H1 (cell line): ENCODE measurements around the gene CCDC15. TPM values are rescaled to one million over a fixed set of nuclear protein-coding genes. Genes with fewer than 3 reads are reported as not detected.

Source experiments
- CTCF ChIA-PET: fragments of 300-600 bp; sonication (Branson Sonifier 250); formaldehyde crosslinking; loops from one replicate; lab custom pipeline; 2021; ENCODE audit not compliant: partially characterized antibody; lab: Charles Lee
- POLR2A ChIA-PET: fragments of 300-600 bp; sonication (Branson Sonifier 250); formaldehyde crosslinking; loops from one replicate; lab custom pipeline; 2021; ENCODE audit warnings: inconsistent platforms; ENCODE audit not compliant: partially characterized antibody; lab: Charles Lee
- DNase-seq, 2 experiments: peaks; one replicate each; pipeline versions ENCODE4 v3.0.0 to v3.0.0-alpha.2; 2010 to 2022; ENCODE audit warnings: low spot score in 2 of 2, low read depth in 1 of 2, mixed read lengths in 1 of 2
- FAIRE-seq: peaks from 2 replicates; lab custom pipeline; 2011; peaks lifted over from hg19 to GRCh38; lab: Jason Lieb, UNC
- H2AFZ ChIP-seq: 2 replicates; pipeline ENCODE4 v1.8.1; 2012; ENCODE audit warnings: low read length, inconsistent platforms
- H2AK5ac ChIP-seq: 2 replicates; pipeline ENCODE4 v1.6.1; 2013; ENCODE audit warnings: low read depth, low read length
- H2BK120ac ChIP-seq: replicated peaks from 2 replicates; pipeline ENCODE3; 2013; ENCODE audit warnings: low read depth, low read length, inconsistent platforms
- H2BK12ac ChIP-seq: 2 replicates; pipeline ENCODE4 v1.6.1; 2013; ENCODE audit warnings: low read depth, low read length
- H2BK15ac ChIP-seq: 2 replicates; pipeline ENCODE4 v1.6.1; 2013; ENCODE audit warnings: low read length
- H2BK20ac ChIP-seq: 2 replicates; pipeline ENCODE4 v1.6.1; 2013; ENCODE audit warnings: low read length
- H2BK5ac ChIP-seq: 2 replicates; pipeline ENCODE4 v1.6.1; 2013; ENCODE audit warnings: low read depth, low read length
- H3K14ac ChIP-seq: 2 replicates; pipeline ENCODE4 v1.6.1; 2013; ENCODE audit warnings: inconsistent platforms; ENCODE audit not compliant: insufficient read length
- H3K18ac ChIP-seq: 2 replicates; pipeline ENCODE4 v1.6.1; 2013; ENCODE audit warnings: low read length; ENCODE audit errors: extremely low read depth
- H3K23ac ChIP-seq: 2 replicates; pipeline ENCODE4 v1.6.1; 2013; ENCODE audit warnings: inconsistent platforms; ENCODE audit not compliant: insufficient read length
- H3K23me2 ChIP-seq: 2 replicates; pipeline ENCODE4 v1.6.1; 2013; ENCODE audit warnings: low read depth, low read length
- H3K27ac ChIP-seq: 2 replicates; pipeline ENCODE4 v1.6.1; 2011; ENCODE audit warnings: low read depth, low read length, inconsistent platforms
- H3K27me3 ChIP-seq, 4 experiments: replicated peaks in 1 of 4; 1 replicate in 1 of 4; 2 replicates in 3 of 4; pipeline versions ENCODE4 v1.6.1 to v1.8.1; 2011 to 2013; ENCODE audit warnings: low read length in 3 of 4, mild to moderate bottlenecking in 3 of 4, inconsistent platforms in 2 of 4, mixed read lengths in 2 of 4, moderate library complexity in 1 of 4; ENCODE audit not compliant: control insufficient read depth in 3 of 4, insufficient read depth in 3 of 4; ENCODE audit errors: extremely low read depth in 1 of 4
- H3K36me3 ChIP-seq, 4 experiments: 2 replicates each; pipeline versions ENCODE4 v1.6.1 to v1.8.1; 2011 to 2013; ENCODE audit warnings: mild to moderate bottlenecking in 4 of 4, low read length in 3 of 4, moderate library complexity in 2 of 4, control low read depth in 1 of 4, inconsistent platforms in 1 of 4; ENCODE audit not compliant: insufficient read depth in 4 of 4, control insufficient read depth in 2 of 4
- H3K4ac ChIP-seq: replicated peaks from 2 replicates; pipeline ENCODE3; 2013; ENCODE audit warnings: low read length, low read depth, mixed read lengths, inconsistent platforms; ENCODE audit not compliant: insufficient read length
- H3K4me1 ChIP-seq, 4 experiments: replicated peaks in 1 of 4; 1 replicate in 1 of 4; 2 replicates in 3 of 4; pipeline versions ENCODE4 v1.6.1 to v1.8.1; 2011 to 2013; ENCODE audit warnings: low read length in 3 of 4, inconsistent platforms in 2 of 4, mixed read lengths in 1 of 4; ENCODE audit not compliant: insufficient read depth in 4 of 4, control insufficient read depth in 3 of 4
- H3K4me2 ChIP-seq, 2 experiments: 2 replicates each; pipeline versions ENCODE4 v1.6.1 to v1.8.1; 2011 to 2013; ENCODE audit warnings: low read depth in 2 of 2, low read length in 2 of 2, control low read depth in 1 of 2, inconsistent platforms in 1 of 2, mild to moderate bottlenecking in 1 of 2; ENCODE audit not compliant: insufficient read depth in 1 of 2
- H3K4me3 ChIP-seq, 4 experiments: fragments of 200-600, 300-600 bp in 1 of 4; sonication (generic), shearing (Covaris generic), sonication (Bioruptor Twin) in 1 of 4; 2 replicates each; pipeline versions ENCODE4 v1.5.1 to v1.8.1; 2011 to 2016; ENCODE audit warnings: low read length in 4 of 4, low read depth in 3 of 4, control low read depth in 2 of 4, inconsistent platforms in 2 of 4, mild to moderate bottlenecking in 2 of 4, mixed read lengths in 1 of 4, moderate library complexity in 1 of 4; ENCODE audit not compliant: insufficient read depth in 2 of 4; ENCODE audit errors: extremely low read depth in 1 of 4
- H3K56ac ChIP-seq: replicated peaks from 2 replicates; pipeline ENCODE3; 2013; ENCODE audit warnings: low read depth, mild to moderate bottlenecking, mixed read lengths, low read length, inconsistent platforms; ENCODE audit not compliant: insufficient read length
- H3K79me1 ChIP-seq: 2 replicates; pipeline ENCODE4 v1.6.1; 2013; ENCODE audit warnings: low read depth, low read length, control low read depth
- H3K79me2 ChIP-seq, 2 experiments: 2 replicates each; pipeline versions ENCODE4 v1.6.1 to v1.8.1; 2012 to 2013; ENCODE audit warnings: low read length in 2 of 2, mild to moderate bottlenecking in 2 of 2, inconsistent platforms in 1 of 2; ENCODE audit not compliant: insufficient read depth in 2 of 2, control insufficient read depth in 1 of 2
- H3K9ac ChIP-seq, 4 experiments: replicated peaks in 1 of 4; 1 replicate in 1 of 4; 2 replicates in 3 of 4; pipeline versions ENCODE4 v1.6.1 to v1.8.1; 2011 to 2013; ENCODE audit warnings: low read depth in 3 of 4, low read length in 3 of 4, control low read depth in 2 of 4, mild to moderate bottlenecking in 2 of 4, moderate library complexity in 2 of 4, inconsistent platforms in 1 of 4; ENCODE audit errors: extremely low read depth in 1 of 4
- H3K9me3 ChIP-seq, 2 experiments: 2 replicates each; pipeline versions ENCODE4 v1.6.1 to v1.8.1; 2012 to 2013; ENCODE audit warnings: mild to moderate bottlenecking in 2 of 2, moderate library complexity in 2 of 2, control low read depth in 1 of 2, inconsistent platforms in 1 of 2, low read depth in 1 of 2, low read length in 1 of 2, mixed read lengths in 1 of 2; ENCODE audit not compliant: insufficient read depth in 2 of 2
- H4K20me1 ChIP-seq, 2 experiments: replicated peaks in 1 of 2; 2 replicates each; pipeline versions ENCODE3 to v1.8.1; 2011 to 2013; ENCODE audit warnings: inconsistent platforms in 2 of 2, low read length in 2 of 2, mild to moderate bottlenecking in 1 of 2; ENCODE audit not compliant: insufficient read depth in 2 of 2, control insufficient read depth in 1 of 2
- H4K5ac ChIP-seq: 2 replicates; pipeline ENCODE4 v1.6.1; 2013; ENCODE audit warnings: low read length, low read depth, mixed read lengths, inconsistent platforms; ENCODE audit not compliant: insufficient read length
- H4K8ac ChIP-seq: 2 replicates; pipeline ENCODE4 v1.8.0; 2013; ENCODE audit warnings: mild to moderate bottlenecking, moderate library complexity, low read length, inconsistent platforms; ENCODE audit not compliant: insufficient read depth; ENCODE audit errors: extremely low read depth
- H4K91ac ChIP-seq: replicated peaks from 2 replicates; pipeline ENCODE3; 2013; ENCODE audit warnings: low read length, mixed read lengths, inconsistent platforms; ENCODE audit not compliant: insufficient read length
- ASH2L ChIP-seq: fragments of 200-600, 300-600 bp; sonication (generic); IDR thresholded peaks from one replicate; pipeline ENCODE4 v1.7.1; 2017; ENCODE audit warnings: low read length
- BACH1 ChIP-seq: IDR thresholded peaks from 2 replicates; pipeline ENCODE4 v1.6.1; 2012; ENCODE audit warnings: low read length, improper control_type of control experiment
- BCL11A ChIP-seq, 2 experiments: IDR thresholded peaks; one replicate each; pipeline ENCODE4 v1.6.1; 2011; ENCODE audit warnings: low read depth in 2 of 2, low read length in 2 of 2, mild to moderate bottlenecking in 2 of 2
- CEBPB ChIP-seq: IDR thresholded peaks from 2 replicates; pipeline ENCODE4 v1.6.1; 2012; ENCODE audit warnings: low read depth, low read length
- CREB1 ChIP-seq: IDR thresholded peaks from 2 replicates; pipeline ENCODE4 v1.6.1; 2012; ENCODE audit warnings: inconsistent platforms
- HDAC2 ChIP-seq, 2 experiments: fragments of 300-600 bp in 1 of 2; sonication (generic) in 1 of 2; IDR thresholded peaks; 2 replicates each; pipeline ENCODE4 v1.6.1; 2011 to 2012; ENCODE audit warnings: low read depth in 2 of 2, low read length in 2 of 2, mild to moderate bottlenecking in 2 of 2, moderate library complexity in 2 of 2, borderline replicate concordance in 1 of 2, inconsistent platforms in 1 of 2
- KDM5A ChIP-seq: fragments of 200-600 bp; IDR thresholded peaks from 2 replicates; pipeline ENCODE4 v1.7.1; 2012; ENCODE audit warnings: mild to moderate bottlenecking, low read length, inconsistent platforms, mixed read lengths
- POLR2AphosphoS5 ChIP-seq: IDR thresholded peaks from 2 replicates; pipeline ENCODE4 v1.6.1; 2011; ENCODE audit warnings: low read depth, low read length
- RBBP5 ChIP-seq: IDR thresholded peaks from 2 replicates; pipeline ENCODE4 v1.7.1; 2012; ENCODE audit warnings: low read depth, mild to moderate bottlenecking, inconsistent platforms, low read length, moderate library complexity, borderline replicate concordance
- SAP30 ChIP-seq: fragments of 300-600 bp; sonication (generic); IDR thresholded peaks from 2 replicates; pipeline ENCODE4 v1.7.1; 2012; ENCODE audit warnings: low read length, moderate library complexity, mild to moderate bottlenecking, inconsistent platforms; ENCODE audit not compliant: insufficient read depth, insufficient replicate concordance
- SIX5 ChIP-seq: IDR thresholded peaks from 2 replicates; pipeline ENCODE4 v1.6.1; 2011; ENCODE audit warnings: mild to moderate bottlenecking, low read depth, low read length
- SP1 ChIP-seq: IDR thresholded peaks from 2 replicates; pipeline ENCODE4 v1.6.1; 2011; ENCODE audit warnings: low read depth, low read length
- TAF7 ChIP-seq: optimal IDR thresholded peaks from 2 replicates; pipeline ENCODE3; 2011; ENCODE audit warnings: low read depth, mild to moderate bottlenecking, inconsistent platforms, low read length, moderate library complexity, borderline replicate concordance
- TBP ChIP-seq: IDR thresholded peaks from 2 replicates; pipeline ENCODE4 v1.6.1; 2011; ENCODE audit warnings: low read depth, low read length, improper control_type of control experiment
- WGBS, 2 experiments: shearing (Covaris generic) in 1 of 2; methylation state at CpG; one replicate each; pipeline versions ENCODE4 v1.1.6 to v1.1.7; 2013 to 2015; ENCODE audit warnings: low lambda C conversion rate in 2 of 2, mixed read lengths in 2 of 2, inconsistent platforms in 1 of 2, low coverage in 1 of 2, missing lambda C conversion rate in 1 of 2; ENCODE audit not compliant: insufficient replicate concordance in 2 of 2, insufficient coverage in 1 of 2, insufficient read length in 1 of 2; ENCODE audit errors: extremely low coverage in 1 of 2, missing lambda C conversion rate in 1 of 2; 5-methylcytosine and 5-hydroxymethylcytosine counted together
- polyA plus RNA-seq, 7 experiments: library from polyadenylated mRNA; depleted of rRNA in 3 of 7; stranded (reverse) in 5 of 7; unstranded in 2 of 7; fragments of >200 nt in 5 of 7; fragments of 200-250 nt in 2 of 7; gene quantifications; 1 replicate in 5 of 7; 2 replicates in 1 of 7; 4 replicates in 1 of 7; pipeline versions ENCODE4 v1.2.1 to v1.2.3, GENCODE V29; 2011 to 2013; ENCODE audit warnings: missing spikeins in 2 of 7, mixed read lengths in 2 of 7
- total RNA-seq: library from RNA; stranded (reverse); fragmentation: NEBNext Ultra II Directional; extraction: Animal tissue kit (Norgen Biotek cat#: 25700); gene quantifications from 2 replicates; pipeline ENCODE4 v1.2.1, GENCODE V29; 2021

The CCDC15 gene
- total and polyA plus RNA-seq, 2 of the 8 experiments (the other 6 are each of a cell fraction or from before 2014, with no cell fraction given), result 1.5 to 3.1 TPM

- Histone ChIP-seq H4K20me1 (no peaks in the 10 kb centered on the region), H3K4me3 (no peak overlapping the region), H2AFZ (no peak overlapping the region), H3K4me2 (no peak overlapping the region), H3K56ac (no peak overlapping the region), H4K91ac (no peak overlapping the region), H3K79me1 (no peaks in the 10 kb centered on the region), H2BK12ac (no peak overlapping the region; the same call in 1 of the 2 replicates), H2BK15ac (no peak overlapping the region), H2BK5ac (no peak overlapping the region), H3K9ac (no peak overlapping the region), H3K23ac (no peak overlapping the region), H3K79me2 (no peaks in the 10 kb centered on the region), H3K18ac (no peak overlapping the region), H4K5ac (no peak overlapping the region), H3K14ac (no peak overlapping the region), H2BK20ac (no peak overlapping the region), H3K4ac (no peak overlapping the region), H3K4me1 (peaks cover 0 to 5% (median 0%) of the 10 kb centered on the region in 4 experiments; a peak in 2 of 7 replicates), H4K8ac (peak overlapping the region; percentile 31; the same call in 1 of the 2 replicates), H2AK5ac (no peak overlapping the region), H3K27me3 (no peaks in the 10 kb centered on the region), H2BK120ac (no peak overlapping the region), H3K23me2 (no peaks in the 10 kb centered on the region), H3K27ac (no peak overlapping the region), H3K9me3 (no peaks in the 10 kb centered on the region), H3K36me3 (no peaks in the 10 kb centered on the region)
- POLR2A ChIA-PET, result no interaction called here
- WGBS, 2 experiments, result 88% methylated on average over 11 of the region's 12 CpGs; no CpG with 5 or more reads in 1 of the 2 experiments
- CTCF ChIA-PET, result interaction anchor here (0.7 to 29.4 kb wide), 5 partner anchors 9 to 358 kb away, joined by 3 to 486 read pairs (median 6); no protein-coding TSS in a partner anchor
- FAIRE-seq (no peak), DNase-seq (no peak)
- TF ChIP-seq SIX5, result no peak
- no peak for TF ChIP-seq CREB1
- no peak for TF ChIP-seq RBBP5
- no peak for TF ChIP-seq CEBPB
- no peak for TF ChIP-seq BCL11A (IDR thresholded peaks at IDR 0.05; ENCODE audit: low read depth in 2 of 2, low read length in 2 of 2)
- no peak for TF ChIP-seq SP1
- no peak for TF ChIP-seq POLR2AphosphoS5
- TF ChIP-seq ASH2L, result no peak
- no peak for TF ChIP-seq BACH1
- TF ChIP-seq KDM5A, result no peak
- TF ChIP-seq TAF7, result no peak
- no peak for TF ChIP-seq SAP30
- no peak for TF ChIP-seq TBP
- no peak for TF ChIP-seq HDAC2 (IDR thresholded peaks at IDR 0.05; ENCODE audit: borderline replicate concordance in 1 of 2, low read depth in 2 of 2, low read length in 2 of 2)
These were observed 118.4 kb downstream of the CCDC15 start for GRCh38 chr11:125072218-125072960.
